HL-60/S4 treated with phorbol 12-myristate 13-acetate at 8.2 ng/mL for 4 days and 3 days (cell line): ENCODE measurements around the gene ALG2.

Experiments
- in situ Hi-C: fragments of 300-500 bp; cut with MboI; formaldehyde crosslinking; loops from 2 replicates; pipeline ENCODE4 v1.15.0; 2022; ENCODE audit warnings: low sequenced_read_pairs

ALG2 gene, protein sequence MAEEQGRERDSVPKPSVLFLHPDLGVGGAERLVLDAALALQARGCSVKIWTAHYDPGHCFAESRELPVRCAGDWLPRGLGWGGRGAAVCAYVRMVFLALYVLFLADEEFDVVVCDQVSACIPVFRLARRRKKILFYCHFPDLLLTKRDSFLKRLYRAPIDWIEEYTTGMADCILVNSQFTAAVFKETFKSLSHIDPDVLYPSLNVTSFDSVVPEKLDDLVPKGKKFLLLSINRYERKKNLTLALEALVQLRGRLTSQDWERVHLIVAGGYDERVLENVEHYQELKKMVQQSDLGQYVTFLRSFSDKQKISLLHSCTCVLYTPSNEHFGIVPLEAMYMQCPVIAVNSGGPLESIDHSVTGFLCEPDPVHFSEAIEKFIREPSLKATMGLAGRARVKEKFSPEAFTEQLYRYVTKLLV

DNA sequence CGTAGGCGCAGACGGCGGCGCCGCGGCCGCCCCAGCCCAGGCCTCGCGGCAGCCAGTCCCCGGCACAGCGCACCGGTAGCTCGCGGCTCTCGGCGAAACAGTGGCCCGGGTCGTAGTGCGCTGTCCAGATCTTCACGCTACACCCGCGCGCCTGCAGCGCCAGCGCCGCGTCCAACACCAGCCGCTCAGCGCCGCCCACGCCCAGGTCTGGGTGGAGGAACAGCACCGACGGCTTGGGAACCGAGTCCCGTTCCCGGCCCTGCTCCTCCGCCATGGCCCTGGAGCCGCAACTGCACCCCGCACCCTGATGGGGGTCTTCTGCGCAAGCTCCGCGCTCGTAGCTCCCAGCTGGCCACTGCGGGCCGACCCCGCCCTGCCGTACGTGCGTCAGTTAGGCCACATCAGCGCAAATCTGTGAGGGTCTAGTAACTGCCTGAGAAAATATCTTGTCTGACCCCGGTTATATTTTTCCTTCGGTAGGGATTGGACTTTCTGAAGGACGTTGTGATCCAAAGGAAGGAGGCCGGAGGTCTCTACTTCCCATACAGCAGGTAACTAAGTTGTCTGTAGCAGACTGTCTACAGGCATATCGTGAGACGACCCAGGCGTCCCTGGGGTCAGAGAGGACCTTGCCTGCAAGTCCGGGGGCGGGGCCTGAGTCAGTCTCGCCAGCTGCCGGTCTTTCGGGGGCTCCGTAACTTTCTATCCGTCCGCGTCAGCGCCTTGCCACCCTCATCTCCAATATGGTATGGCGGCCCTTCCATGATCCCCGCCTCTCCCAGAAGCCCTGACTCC, at the start of gene ALG2, which contains the start of gene SEC61B:
Gene ALG2, minus strand, starts transcription at position 322 of the 795 bp plus-strand sequence. Its CDS starts 48 bp downstream, at position 274.
Gene SEC61B, plus strand, starts transcription at position 662 of the 795 bp plus-strand sequence. Its CDS starts 82 bp downstream, at position 744.
- in situ Hi-C loops, result no loop called here

DNA sequence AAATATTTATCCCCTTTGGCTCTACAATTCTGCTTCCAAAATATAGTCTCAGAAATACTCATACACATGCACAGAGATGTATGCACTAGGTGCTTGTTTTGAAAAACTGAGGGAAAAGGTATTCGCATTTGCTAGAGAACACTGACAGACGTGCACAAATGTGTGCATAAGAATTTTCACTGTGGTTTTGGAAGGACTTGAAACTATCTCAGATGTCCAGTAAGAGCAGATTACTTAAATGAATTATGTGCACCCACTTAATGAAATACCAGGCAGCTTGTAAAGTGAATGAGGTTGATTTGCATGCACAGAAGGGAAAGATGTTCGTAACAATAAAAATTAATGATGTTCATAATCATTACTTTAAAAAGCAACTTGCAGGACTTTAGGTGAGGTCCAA, 48.7 kb upstream of the ALG2 start:
- in situ Hi-C loops, result loop anchor here (25.0 kb wide), 1 partner anchor 742 kb away; no protein-coding TSS in a partner anchor

DNA sequence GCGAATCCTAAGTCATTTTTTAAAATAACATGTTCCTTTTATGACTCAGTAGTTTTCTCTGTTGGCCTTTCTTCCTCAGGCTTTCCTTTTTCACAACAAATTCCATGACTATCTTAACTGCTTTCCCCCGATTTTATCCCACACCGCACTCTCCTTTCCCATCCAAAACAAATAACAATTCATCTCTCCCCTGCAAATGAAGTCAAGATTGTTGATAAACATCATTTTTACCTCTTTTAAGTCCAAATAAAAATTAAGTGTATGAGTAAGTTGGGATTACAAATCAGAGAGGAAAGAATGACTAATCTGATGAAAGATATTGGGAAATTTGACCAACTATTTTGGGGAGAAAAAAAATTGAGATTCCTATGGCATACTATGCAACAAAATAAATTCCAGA, 47.7 kb upstream of the ALG2 start:
- in situ Hi-C loops, result loop anchor here (25.0 kb wide), 1 partner anchor 743 kb away; no protein-coding TSS in a partner anchor

DNA sequence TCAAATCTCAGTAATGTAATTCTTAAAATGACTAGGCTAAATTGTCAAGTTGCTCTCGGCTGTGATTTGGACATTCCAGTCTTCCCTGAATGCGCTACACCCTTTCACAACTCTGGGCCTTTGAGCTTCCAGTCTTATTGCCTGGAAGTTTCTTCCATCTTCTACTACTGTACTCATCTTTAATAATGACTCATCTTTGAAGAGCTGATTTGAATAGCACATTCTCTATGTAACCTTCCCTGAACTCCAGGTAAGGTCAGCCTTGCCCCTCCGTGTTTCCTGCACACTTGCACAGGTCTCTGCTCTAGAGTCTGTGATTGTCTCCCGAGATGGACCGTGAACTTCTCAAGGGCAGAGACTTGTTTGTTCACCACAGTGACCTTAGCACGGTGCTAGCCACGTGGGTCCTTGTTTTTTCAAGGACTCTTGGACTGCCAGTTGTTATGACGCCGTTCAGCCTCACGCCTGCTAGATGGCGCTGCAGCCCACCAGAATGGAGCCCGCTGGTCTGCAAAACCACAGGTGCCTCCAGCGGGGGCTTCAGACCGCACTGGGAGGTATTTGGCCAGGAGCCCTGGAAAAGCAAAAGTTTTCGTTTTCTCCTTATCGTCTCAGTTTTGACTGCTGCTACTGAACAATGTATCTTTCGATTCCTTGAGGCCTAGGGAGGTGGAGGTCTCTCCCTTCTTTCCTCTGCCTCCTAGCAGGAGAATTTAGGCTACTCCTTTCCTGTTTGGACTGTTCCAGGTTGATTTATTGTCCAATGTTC, 44.7 kb upstream of the ALG2 start:
- in situ Hi-C loops, result loop anchor here (25.0 kb wide), 1 partner anchor 746 kb away; no protein-coding TSS in a partner anchor

DNA sequence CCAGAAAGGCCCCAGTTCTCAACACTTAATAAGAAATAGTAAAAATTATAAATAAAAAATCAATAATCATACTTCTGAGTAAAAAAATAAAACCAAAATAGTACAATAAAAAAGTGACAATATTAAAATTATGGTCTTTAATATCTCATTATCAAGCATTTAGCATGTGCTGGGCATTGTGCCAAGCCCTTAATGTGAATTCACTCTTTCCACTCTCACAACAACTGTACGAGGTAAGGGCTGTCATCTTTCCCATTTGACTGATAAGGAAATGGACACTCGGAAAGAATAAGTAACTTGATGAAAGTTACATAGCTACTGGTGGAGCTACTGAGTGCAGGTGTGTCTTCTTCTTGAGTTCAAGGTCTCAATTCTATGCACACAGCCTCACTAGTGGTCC, 43.9 kb upstream of the ALG2 start:
- in situ Hi-C loops, result loop anchor here (25.0 kb wide), 1 partner anchor 747 kb away; no protein-coding TSS in a partner anchor

DNA sequence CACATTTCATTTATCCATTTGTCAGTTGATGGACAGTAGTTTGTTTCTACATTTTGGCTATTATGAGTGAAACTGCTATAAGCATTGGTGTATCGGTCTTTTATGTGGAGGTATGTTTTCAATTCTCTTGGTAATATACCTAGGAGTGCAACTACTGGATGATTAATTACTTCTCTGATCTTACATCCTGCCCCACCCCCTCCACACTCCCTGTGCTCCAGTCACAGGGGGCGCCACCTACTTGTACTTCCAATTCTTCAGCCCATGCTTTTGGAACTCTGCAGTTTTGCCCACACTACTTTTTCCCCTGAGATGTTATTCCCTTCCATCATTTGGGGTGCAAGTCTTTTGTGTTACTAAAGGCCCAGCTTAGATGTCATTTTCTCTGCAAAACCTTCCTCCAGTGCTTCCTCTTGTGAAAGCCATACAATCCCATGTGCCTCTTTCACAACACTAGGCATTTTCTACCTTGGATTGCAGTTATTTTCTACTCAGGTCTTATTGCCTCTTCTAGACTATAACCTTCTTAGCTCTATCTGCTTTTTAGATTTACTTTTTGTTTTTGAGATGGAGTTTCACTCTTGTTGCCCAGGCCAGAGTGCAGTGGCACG, 42.4 kb upstream of the ALG2 start:
- in situ Hi-C loops, result loop anchor here (25.0 kb wide), 1 partner anchor 748 kb away; no protein-coding TSS in a partner anchor

DNA sequence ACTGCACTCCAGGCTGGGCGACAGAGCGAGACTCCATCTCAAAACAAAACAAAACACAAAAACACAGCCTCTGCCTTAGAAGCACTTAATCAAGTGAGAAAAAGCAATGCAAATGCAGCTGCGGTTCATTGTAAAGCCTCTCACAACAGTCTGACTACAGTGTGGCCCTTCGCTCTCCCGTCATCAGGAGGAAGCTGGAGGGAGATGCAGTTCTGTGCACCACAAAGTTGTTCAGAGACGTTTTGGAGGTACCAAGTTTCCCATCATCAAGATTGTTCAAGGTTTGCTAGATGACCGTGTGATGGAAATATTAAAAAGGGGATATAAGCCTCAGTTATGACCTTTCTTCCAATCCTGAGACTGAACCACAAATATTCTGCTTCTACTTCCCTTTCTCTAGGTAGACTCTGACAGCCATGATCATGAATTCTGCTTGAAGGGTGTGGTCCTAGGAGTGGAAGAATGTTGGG, 41.2 kb upstream of the ALG2 start:
- in situ Hi-C loops, result loop anchor here (25.0 kb wide), 1 partner anchor 749 kb away; no protein-coding TSS in a partner anchor

DNA sequence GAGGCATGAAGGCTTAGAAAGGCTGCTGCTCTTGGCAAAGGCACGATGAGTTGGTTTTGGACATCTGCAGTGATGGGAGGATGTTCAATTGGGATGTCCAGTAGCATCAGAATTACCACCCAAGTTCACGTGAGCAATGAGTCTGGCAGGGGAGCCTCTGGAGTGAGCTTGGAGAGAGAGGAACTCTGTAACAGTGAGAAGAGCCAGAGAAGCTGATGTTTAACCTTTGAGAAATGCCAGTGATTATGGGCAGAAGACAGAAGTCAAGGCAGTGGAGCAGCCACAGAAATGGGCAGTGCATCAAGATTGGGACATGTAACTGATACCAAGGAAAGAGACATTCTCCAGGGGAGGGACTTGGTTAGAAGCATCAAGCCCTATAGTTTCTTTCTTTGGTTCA, 40.2 kb upstream of the ALG2 start:
- in situ Hi-C loops, result loop anchor here (25.0 kb wide), 1 partner anchor 750 kb away; no protein-coding TSS in a partner anchor

DNA sequence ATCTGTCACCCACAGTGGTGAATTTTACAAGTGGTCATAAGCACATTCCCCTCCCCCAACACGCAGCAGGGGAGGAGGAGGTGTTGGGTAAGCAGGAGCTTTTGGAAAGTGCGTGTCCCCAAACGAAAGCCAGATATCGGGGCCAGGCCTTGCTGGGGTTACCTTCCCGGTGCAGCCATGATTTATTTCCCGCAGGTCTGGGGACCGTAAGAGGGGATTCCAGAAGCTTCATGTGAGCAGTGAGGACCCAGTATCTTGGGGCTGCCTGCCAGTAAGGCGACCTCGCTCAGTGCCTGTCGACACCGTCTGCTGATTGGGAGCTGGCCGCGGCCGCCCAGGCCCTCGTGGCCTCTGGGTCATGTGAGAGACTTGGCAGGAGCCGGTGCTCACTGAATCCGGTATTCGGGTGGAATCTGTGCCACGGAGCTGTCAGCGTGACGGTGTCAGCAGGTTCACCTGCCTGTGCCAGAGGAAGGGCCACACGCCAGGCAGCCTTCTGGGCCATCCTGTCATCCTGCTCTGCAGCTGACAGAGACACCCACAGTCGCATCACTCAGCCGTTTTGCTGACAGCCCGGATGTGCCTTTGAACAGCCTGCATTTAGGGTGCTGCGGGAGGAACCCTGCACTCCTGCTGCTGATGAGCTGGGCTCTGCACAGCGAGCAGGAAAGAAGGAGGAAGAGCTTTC, 37.6 kb upstream of the ALG2 start:
- in situ Hi-C loops, result loop anchor here (25.0 kb wide), 1 partner anchor 753 kb away; no protein-coding TSS in a partner anchor

DNA sequence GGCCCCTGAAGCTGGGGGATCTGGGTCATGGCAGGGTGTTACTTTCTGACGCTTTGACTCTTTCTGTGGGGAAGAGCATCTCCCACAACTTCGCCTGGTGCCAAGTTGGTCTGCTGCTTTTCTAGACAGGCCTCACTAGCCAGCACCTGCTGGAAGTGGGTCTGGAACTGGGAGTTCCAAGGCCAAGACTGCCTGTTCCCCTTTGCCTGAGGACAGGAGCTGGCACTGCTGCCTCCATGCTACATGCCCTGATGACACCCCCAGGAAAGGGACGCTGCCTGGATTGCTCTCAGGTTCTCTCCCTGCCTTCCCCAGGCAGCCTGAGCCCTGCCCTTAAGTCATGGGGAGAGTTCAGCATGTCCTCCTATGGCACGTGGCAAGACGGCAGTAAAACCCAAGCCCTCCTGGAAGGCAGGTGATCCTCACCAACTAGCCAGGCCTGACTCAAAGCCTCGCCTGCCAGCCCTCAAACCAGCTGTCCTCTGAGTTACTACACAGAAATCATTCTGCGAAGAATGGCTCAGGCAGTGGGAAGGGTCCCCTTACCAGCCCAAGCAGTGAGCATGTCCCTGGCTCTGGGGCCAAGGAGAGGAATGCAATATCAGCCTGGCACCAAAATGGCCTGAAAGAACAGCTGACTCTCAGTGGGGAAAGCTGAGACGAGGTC, 36.1 kb upstream of the ALG2 start:
- in situ Hi-C loops, result loop anchor here (25.0 kb wide), 1 partner anchor 754 kb away; no protein-coding TSS in a partner anchor

DNA sequence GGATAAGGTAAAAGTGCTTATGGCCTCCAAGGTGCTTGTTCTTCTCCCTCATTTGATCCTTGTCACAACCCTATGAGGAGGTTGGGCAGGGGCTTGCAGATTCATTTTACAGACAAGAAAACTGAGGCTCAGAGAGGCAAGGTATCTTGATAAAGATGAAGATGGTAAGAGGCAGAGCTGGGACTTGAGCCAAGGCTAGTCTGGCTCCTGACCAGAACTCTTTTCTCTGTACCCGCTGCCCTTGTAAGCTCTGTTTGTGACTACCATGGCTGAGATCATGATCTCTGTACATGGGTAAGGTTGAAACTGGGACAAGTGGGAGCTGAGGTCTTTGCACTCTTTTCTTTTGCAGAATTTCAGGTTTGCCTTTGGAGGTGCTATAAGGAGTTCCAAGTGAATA, 33.9 kb upstream of the ALG2 start:
- in situ Hi-C loops, result loop anchor here (25.0 kb wide), 1 partner anchor 757 kb away; no protein-coding TSS in a partner anchor

DNA sequence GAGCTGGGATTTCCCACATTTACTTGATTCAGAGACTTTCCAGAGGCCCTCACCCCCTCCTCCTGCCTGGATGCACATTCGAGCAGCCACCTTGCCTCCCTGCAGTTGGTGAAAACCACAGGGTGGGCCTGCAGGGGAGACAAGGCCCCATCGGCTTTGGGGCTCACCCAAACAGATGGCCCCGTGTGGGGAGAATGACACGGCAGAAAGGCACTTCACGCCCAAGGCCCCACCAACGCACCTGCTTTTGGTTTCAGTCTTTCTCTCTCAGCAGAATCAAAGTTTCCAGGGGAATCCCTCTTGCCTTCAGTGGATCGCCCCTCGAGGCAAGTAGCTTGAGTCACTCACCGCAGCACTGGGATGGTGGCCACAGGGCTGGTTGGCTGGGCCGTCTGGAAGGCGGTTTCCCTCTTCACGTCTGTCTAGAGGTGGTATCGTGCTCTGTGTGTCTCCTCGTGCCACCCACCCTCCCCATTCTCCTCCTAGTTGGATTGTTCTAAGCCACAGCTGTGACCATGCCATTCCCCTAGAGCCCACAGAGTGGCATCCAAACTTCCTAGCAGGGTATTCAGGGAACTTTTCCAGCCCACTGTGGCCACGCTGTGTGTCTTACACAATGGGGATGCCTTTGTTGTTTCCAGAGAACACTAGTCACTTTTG, 32.2 kb upstream of the ALG2 start:
- in situ Hi-C loops, result loop anchor here (25.0 kb wide), 1 partner anchor 758 kb away; no protein-coding TSS in a partner anchor

DNA sequence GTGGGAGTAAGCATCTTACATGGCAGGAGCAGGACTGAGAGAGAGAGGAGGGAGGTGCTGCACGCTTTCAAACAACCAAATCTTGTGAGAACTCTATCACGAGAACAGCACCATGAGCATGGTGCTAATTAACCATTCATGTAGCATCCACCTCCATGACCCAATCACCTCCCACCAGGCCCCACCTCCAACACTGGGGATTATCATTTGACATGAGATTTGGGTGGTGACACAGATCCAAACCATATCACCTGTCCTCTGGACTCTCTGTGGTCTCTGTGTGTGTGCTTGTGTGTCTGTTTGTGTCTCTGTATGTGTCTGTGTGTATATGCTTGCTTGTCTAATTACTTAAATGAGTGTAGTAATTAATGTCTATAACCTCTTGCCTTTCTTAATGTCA, 31.4 kb upstream of the ALG2 start:
- in situ Hi-C loops, result loop anchor here (25.0 kb wide), 1 partner anchor 759 kb away; no protein-coding TSS in a partner anchor

DNA sequence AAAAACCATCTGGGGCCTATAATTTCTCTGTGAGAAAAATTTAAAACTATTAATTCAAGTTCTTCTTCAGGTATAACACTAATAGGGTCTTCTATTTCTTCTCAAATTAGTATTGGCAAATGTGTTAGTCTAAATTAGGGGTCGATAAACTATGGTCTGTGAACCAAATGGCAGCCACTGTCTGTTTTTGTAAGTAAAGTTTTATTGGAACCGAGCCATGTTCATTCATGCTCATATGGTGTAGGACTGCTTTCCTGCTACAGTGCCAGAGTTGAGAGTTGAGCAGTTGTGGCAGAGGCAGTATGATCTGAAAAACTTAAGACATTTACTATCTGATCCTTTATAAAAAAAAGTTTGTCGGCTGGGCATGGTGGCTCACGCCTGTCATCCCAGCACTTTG, 29.4 kb upstream of the ALG2 start:
- in situ Hi-C loops, result loop anchor here (25.0 kb wide), 1 partner anchor 761 kb away; no protein-coding TSS in a partner anchor

DNA sequence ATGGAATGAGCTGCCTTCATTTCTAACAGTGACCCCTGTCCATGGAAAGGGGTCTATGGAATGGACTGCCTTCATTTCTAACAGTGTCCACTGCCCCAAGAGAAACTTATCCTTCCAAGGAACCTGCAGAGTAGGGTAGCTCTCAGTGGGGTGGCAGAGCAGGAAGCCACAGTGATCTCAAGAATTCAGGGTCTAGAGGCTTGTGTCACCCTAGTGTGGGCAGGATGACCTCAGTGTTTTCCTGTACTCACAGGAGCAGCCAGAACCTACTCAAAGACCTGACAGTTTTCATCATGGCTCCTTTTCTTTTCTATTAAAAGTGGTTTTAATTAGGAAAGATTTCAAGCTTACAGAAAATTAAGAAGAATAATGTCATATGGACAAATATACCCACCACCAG, 27.9 kb upstream of the ALG2 start:
- in situ Hi-C loops, result loop anchor here (25.0 kb wide), 1 partner anchor 763 kb away; no protein-coding TSS in a partner anchor

DNA sequence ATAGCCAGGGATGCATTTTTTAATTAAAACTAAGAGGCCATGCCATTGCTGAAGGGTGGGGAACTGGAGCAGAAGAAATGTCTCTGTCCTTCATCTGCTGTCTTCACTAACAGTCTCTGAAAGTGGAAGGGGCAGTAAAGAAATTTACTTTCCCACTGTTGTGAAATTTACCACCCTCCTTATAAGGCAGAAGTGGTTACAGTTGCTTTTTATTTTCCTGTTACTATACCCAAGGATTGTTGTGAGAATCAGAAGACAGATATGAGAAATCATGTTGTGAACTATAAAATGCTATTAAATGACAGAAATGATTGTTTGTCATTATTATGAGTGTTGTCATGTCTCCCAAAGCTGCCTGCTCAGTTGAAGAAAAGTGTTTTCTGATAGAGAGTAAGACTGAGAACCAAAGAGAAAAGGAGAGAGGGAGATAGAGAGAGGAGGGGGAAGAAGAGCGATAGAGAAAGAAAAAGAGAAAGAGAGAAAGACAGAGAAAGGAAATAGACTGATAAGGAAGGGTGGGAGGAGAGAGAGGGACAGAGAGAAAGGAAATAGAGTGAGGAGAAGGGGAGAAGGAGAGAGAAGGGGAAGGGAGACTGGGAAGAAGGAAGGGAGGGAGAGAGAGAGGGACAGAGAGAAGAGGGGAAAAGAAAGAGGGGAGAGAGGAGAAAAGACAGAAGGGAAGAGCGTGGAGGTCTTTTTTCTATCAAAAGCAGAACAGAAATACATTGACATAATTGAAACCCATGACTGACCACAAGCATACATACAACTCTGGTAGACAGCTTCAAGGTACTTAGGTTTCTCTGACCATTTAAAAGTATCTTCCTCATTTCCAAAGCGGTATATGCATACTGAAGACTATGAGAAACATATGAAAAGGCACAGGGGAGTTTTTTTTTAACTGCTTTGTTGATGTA, 22.9 kb upstream of the ALG2 start:
- in situ Hi-C loops, result no loop called here

DNA sequence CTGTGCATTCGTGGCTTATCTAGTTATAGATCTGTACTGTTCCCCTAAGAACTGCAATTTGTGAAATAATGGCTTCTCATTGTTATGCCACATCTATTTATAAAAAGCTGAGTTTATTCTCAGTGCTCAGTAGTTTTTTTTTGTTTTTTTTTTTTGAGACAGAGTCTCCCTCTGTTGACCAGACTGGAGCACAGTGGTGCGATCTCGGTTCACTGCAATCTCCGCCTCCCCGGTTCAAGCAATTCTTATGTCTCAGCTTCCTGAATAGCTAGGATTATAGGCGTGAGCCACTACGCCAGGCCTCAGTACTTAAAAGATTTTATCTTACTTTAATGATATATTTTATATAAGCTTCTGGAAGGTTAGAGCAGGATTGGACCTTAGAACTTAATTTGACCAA, 19.4 kb upstream of the ALG2 start:
- in situ Hi-C loops, result no loop called here
